Cardiac fibroblast (primary cell): Measurements from ENCODE around the gene ACTRT2.

Source experiments
- DNase-seq, 2 donors: peaks; one replicate each; pipeline versions ENCODE4 v3.0.0 to v3.0.0-alpha.2; 2010; ENCODE audit warnings: low read depth in 2 of 2
- H3K4me3 ChIP-seq, 2 donors: replicated peaks in 1 of 2; 1 replicate in 1 of 2; 2 replicates in 1 of 2; pipeline ENCODE4 v1.5.1; 2011; ENCODE audit warnings: low read depth in 2 of 2, low read length in 2 of 2, mild to moderate bottlenecking in 2 of 2, moderate library complexity in 1 of 2
- CTCF ChIP-seq: IDR thresholded peaks from one replicate; pipeline ENCODE4 v1.5.1; 2011; ENCODE audit warnings: low read depth, mild to moderate bottlenecking, low read length, inconsistent platforms

ACTRT2 gene

DNA sequence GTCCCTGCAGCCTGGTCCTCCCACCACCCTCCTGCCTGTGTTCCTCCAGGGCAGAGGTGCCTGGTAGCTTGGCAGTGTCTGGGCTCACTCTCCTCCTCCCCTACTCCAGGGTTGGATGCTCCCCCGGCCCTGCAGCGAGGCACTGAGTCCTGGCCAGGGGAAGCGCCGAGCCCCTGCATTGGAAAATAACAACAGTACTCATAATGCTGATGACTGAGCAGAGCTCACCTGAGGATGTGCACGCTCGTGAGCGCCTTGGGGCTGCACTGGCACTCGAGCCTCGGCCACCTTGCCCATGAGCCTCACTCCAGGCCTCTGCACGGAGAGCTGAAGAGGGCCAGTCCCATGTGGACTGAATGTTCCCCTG is 6.0 kb upstream of the ACTRT2 start:
- no peak overlapping the region for H3K4me3 ChIP-seq
- no peak for DNase-seq
- no peak for TF ChIP-seq CTCF

- no peak for DNase-seq
- H3K4me3 ChIP-seq = no peak overlapping the region
- no peak for TF ChIP-seq CTCF
Measured at GRCh38 chr1:3015744-3016143, 5.5 kb upstream of the ACTRT2 start.

GRCh38 chr1:3016641-3017439 is 4.4 kb upstream of the ACTRT2 start:
- TF ChIP-seq CTCF = no peak
- DNase-seq = no peak
- no peak overlapping the region for H3K4me3 ChIP-seq

DNA sequence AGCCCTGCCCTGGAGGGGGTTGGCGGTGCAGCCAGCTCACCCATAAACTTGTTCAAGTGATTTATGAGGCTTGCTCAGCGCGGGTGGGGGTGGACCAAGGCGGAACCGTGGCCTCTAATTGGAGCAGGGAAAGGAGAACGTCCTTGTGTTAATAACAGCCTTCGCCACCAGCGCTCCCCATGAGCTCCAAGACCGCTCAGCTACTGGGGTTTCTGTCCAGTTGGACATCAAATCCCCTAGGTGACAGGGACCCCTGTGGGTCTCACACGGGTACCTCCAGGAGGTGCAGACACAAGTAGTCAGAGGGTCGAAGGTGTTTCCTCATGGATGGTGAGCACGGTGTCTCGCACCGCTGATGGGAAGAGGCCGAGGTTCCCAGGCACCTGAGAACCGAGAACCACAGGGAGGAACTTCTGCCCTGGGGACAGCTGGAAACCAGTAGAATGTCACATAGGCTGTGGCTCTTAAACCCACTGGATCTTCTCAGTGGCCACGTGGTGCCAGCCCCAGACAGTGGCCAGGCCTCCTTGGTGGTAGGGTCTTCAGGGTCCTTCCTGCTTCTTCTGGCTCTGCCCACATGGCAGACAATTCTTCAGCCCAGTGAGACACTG is 3.7 kb upstream of the ACTRT2 start:
- no peak for TF ChIP-seq CTCF
- no peak for DNase-seq
- H3K4me3 ChIP-seq = no peak overlapping the region

DNA sequence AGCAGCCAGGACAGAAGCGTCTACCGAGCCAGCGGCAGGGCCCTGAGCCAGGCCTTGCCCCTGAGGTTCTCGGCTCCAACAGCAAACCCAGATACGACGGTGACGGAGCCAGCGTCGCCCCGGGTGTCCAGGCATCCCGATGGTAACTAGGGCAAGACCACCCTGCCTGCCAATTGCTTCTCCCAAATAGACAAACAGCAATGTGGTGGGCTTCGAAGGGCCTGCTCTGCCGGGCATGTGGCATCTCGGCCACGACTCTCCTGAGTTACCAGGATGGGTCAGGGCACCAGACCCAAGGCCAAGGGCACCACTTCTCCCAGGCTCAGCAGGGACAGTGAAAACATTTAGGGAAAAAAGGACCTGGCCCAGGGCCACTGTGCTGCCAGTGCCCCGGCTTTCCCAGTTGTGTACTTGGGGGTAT is 3.2 kb upstream of the ACTRT2 start:
- TF ChIP-seq CTCF = no peak
- H3K4me3 ChIP-seq = no peak overlapping the region
- no peak for DNase-seq

GRCh38 chr1:3018576-3018975 is 2.7 kb upstream of the ACTRT2 start:
- TF ChIP-seq CTCF = no peak
- DNase-seq = no peak
- no peak overlapping the region for H3K4me3 ChIP-seq

DNA sequence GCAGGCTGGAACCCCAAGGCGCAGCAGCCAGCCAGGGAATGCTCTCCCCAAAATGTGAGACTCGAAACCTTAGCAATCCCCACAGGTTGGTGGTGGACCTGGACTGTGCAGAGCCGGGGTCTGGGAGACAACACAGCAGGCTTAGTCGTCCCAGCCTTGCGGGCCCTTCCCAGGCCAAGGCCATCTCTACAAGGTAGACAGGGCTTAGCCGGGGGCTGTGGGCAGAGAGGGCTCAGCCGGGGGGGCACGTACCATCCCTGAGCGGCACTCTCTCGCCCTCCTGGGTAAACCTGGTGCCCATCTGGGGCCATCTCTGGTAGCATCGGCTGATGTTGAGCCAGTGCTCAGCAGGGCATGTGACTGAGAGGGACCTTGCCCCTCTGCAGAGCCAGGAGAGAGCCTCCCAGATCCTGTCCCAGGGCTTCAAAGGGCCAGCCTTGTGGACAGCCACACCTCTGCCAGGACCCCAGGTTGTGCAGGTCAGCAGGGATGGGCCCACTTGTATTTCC is 2.2 kb upstream of the ACTRT2 start:
- no peak for DNase-seq
- no peak overlapping the region for H3K4me3 ChIP-seq
- no peak for TF ChIP-seq CTCF
